Epithelial cell of umbilical artery (primary cell): ENCODE results near the gene PROKR2. TPM values are rescaled to one million over a fixed set of nuclear protein-coding genes. Genes with fewer than 3 reads are reported as not detected.

Source experiments
- total RNA-seq: library from RNA; depleted of rRNA; stranded (reverse); fragments of >200 nt; gene quantifications from 2 replicates; pipeline ENCODE4 v1.2.3, GENCODE V29; 2014

PROKR2 gene
- under 0.01 TPM in 1 of 2 replicates, not detected in the other for total RNA-seq

DNA sequence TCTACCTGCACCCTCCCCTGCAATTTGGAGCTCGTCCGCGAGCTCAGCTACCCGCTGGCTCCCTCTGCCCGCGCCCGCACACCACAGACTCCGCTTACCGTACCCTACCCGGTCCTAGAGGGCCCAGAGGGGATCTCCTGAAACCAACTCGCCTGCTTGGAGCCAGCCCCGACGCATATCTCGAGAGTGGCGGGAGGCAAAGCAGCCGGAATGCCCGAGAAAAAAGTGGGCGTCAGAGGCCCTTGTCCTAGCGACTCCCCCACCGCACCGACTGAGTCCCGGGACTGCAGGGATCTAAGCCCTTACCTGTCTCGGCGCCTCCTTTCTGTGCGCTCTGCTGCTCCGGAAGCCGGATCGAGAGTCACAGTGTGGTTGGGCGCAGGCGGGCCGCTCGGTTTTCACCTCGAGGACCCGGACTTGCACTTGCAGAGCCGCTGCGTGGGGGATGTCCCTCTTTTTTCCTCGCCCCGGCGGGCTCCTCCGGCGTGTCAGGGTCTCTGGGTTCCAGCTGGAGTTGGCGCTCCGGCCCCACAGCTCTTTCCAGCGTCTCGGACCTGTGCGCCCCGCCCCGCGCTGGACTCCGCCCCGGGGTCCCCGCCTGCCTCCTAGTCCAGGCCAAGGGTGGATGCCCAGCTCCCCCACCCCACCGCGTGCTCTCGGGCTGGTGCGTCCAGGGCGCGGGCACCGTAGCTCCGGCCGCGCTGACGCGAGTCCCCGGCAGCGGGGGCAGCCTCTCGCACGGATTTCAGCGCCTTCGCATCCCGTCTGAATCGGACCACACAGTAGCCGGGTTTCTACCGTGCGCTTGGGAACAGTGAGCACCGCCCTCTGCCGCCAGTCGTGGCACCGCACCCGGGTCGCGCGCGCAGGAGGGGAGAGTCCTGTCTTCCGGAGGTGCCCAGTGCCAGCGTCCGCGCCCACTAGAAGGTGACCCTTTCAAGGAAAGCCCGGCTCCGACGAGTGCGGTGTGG lies at the start of gene PROKR2:
Gene PROKR2 (minus strand): TSS at position 767 of the 971 bp plus-strand sequence. CDS start 2,585 bp downstream, outside the sequence.

Other genes with a start within 250 kb of the PROKR2 start
- 45.8 and 51.7 TPM in 2 replicates for gene TMEM230, start 203.9 kb downstream of the PROKR2 start, total RNA-seq
- gene PCNA, start 197.0 kb downstream of the PROKR2 start, total RNA-seq, result 172 and 187 TPM in 2 replicates
- 26.6 and 44.1 TPM in 2 replicates for gene CDS2, start 189.9 kb downstream of the PROKR2 start, total RNA-seq